Dendritic cell treated with granulocyte-macrophage colony-stimulating factor and Interleukin-4, amounts not matched to agents 40 ng/mL and 50 ng/mL, for 4 days (primary cell): ENCODE results near the gene RYR2.
"Not testable (repeated sequence)": the region's sequence is repeated elsewhere in the genome, so short reads cannot be mapped to it uniquely, and the experiment has no call there.

Experiments
- H3K27ac Mint-ChIP-seq: one replicate; pipeline ENCODE4 v1.8.0; 2022; ENCODE audit warnings: mild to moderate bottlenecking, mixed read lengths
- H3K27me3 Mint-ChIP-seq: one replicate; pipeline ENCODE4 v1.8.0; 2022; ENCODE audit warnings: mild to moderate bottlenecking, mixed read lengths
- H3K36me3 Mint-ChIP-seq: one replicate; pipeline ENCODE4 v1.8.0; 2022; ENCODE audit warnings: low read depth, mixed read lengths
- H3K4me1 Mint-ChIP-seq: one replicate; pipeline ENCODE4 v1.8.0; 2022; ENCODE audit warnings: low read depth, mixed read lengths
- H3K4me3 Mint-ChIP-seq: one replicate; pipeline ENCODE4 v1.8.0; 2022; ENCODE audit warnings: mild to moderate bottlenecking, moderate library complexity, mixed read lengths
- H3K9me3 Mint-ChIP-seq: one replicate; pipeline ENCODE4 v1.8.0; 2022; ENCODE audit warnings: mixed read lengths
- intact Hi-C: fragments of 100-400 bp; cut with micrococcal nuclease; formaldehyde crosslinking; loops from one replicate; pipeline ENCODE4 v1.15.0; 2022

The RYR2 gene

GRCh38 chr1:237320890-237321289 is 278.9 kb downstream of the RYR2 start:
- no peaks in the 10 kb centered on the region for H3K36me3 Mint-ChIP-seq
- H3K4me1 Mint-ChIP-seq = no peaks in the 10 kb centered on the region
- H3K27ac Mint-ChIP-seq = no peak overlapping the region
- no peaks in the 10 kb centered on the region for H3K27me3 Mint-ChIP-seq
- no peak overlapping the region for H3K4me3 Mint-ChIP-seq
- intact Hi-C loops = no loop called here
- H3K9me3 Mint-ChIP-seq = no peaks in the 10 kb centered on the region

GRCh38 chr1:237324226-237324625 is 282.2 kb downstream of the RYR2 start:
- no peaks in the 10 kb centered on the region for H3K4me1 Mint-ChIP-seq
- intact Hi-C loops = no loop called here
- no peak overlapping the region for H3K27ac Mint-ChIP-seq
- no peak overlapping the region for H3K4me3 Mint-ChIP-seq
- no peaks in the 10 kb centered on the region for H3K9me3 Mint-ChIP-seq
- H3K27me3 Mint-ChIP-seq = no peaks in the 10 kb centered on the region
- H3K36me3 Mint-ChIP-seq = no peaks in the 10 kb centered on the region

GRCh38 chr1:237327061-237327460 is 285.1 kb downstream of the RYR2 start:
- intact Hi-C loops = no loop called here
- Mint-ChIP-seq H3K4me1 (no peaks in the 10 kb centered on the region), H3K4me3 (no peak overlapping the region), H3K9me3 (no peaks in the 10 kb centered on the region), H3K36me3 (no peaks in the 10 kb centered on the region), H3K27ac (no peak overlapping the region), H3K27me3 (no peaks in the 10 kb centered on the region)

- Mint-ChIP-seq H3K27me3 (no peaks in the 10 kb centered on the region), H3K36me3 (no peaks in the 10 kb centered on the region), H3K27ac (no peak overlapping the region), H3K9me3 (no peaks in the 10 kb centered on the region), H3K4me3 (no peak overlapping the region), H3K4me1 (no peaks in the 10 kb centered on the region)
- intact Hi-C loops = no loop called here
These were observed 298.9 kb downstream of the RYR2 start for GRCh38 chr1:237340892-237341291.

GRCh38 chr1:237341391-237341790 is 299.4 kb downstream of the RYR2 start:
- H3K4me1 Mint-ChIP-seq = no peaks in the 10 kb centered on the region
- no peaks in the 10 kb centered on the region for H3K36me3 Mint-ChIP-seq
- H3K27me3 Mint-ChIP-seq = no peaks in the 10 kb centered on the region
- intact Hi-C loops = no loop called here
- no peaks in the 10 kb centered on the region for H3K9me3 Mint-ChIP-seq
- H3K27ac Mint-ChIP-seq = no peak overlapping the region
- H3K4me3 Mint-ChIP-seq = no peak overlapping the region

- no peaks in the 10 kb centered on the region for H3K9me3 Mint-ChIP-seq
- no peaks in the 10 kb centered on the region for H3K27me3 Mint-ChIP-seq
- H3K4me3 Mint-ChIP-seq = no peak overlapping the region
- H3K4me1 Mint-ChIP-seq = no peaks in the 10 kb centered on the region
- no peak overlapping the region for H3K27ac Mint-ChIP-seq
- intact Hi-C loops = no loop called here
- H3K36me3 Mint-ChIP-seq = no peaks in the 10 kb centered on the region
These were observed 300.7 kb downstream of the RYR2 start for GRCh38 chr1:237342730-237343129.

GRCh38 chr1:237352747-237353146 is 310.8 kb downstream of the RYR2 start:
- H3K36me3 Mint-ChIP-seq = no peaks in the 10 kb centered on the region
- no peaks in the 10 kb centered on the region for H3K9me3 Mint-ChIP-seq
- no peak overlapping the region for H3K27ac Mint-ChIP-seq
- H3K4me1 Mint-ChIP-seq = no peaks in the 10 kb centered on the region
- H3K27me3 Mint-ChIP-seq = no peaks in the 10 kb centered on the region
- H3K4me3 Mint-ChIP-seq = no peak overlapping the region
- intact Hi-C loops = no loop called here

GRCh38 chr1:237353918-237354317 is 311.9 kb downstream of the RYR2 start:
- Mint-ChIP-seq H3K4me3 (no peak overlapping the region), H3K27me3 (no peaks in the 10 kb centered on the region), H3K27ac (no peak overlapping the region), H3K36me3 (no peaks in the 10 kb centered on the region), H3K9me3 (no peaks in the 10 kb centered on the region), H3K4me1 (no peaks in the 10 kb centered on the region)
- intact Hi-C loops = no loop called here

GRCh38 chr1:237355022-237355421 is 313.0 kb downstream of the RYR2 start:
- Mint-ChIP-seq H3K27ac (no peak overlapping the region), H3K9me3 (no peaks in the 10 kb centered on the region), H3K4me1 (no peaks in the 10 kb centered on the region), H3K4me3 (no peak overlapping the region), H3K27me3 (no peaks in the 10 kb centered on the region), H3K36me3 (no peaks in the 10 kb centered on the region)
- intact Hi-C loops = no loop called here

- Mint-ChIP-seq H3K4me1 (no peaks in the 10 kb centered on the region), H3K9me3 (no peaks in the 10 kb centered on the region), H3K27me3 (no peaks in the 10 kb centered on the region), H3K36me3 (no peaks in the 10 kb centered on the region), H3K27ac (no peak overlapping the region), H3K4me3 (no peak overlapping the region)
- intact Hi-C loops = no loop called here
These were observed 316.6 kb downstream of the RYR2 start for GRCh38 chr1:237358555-237358954.

- intact Hi-C loops = no loop called here
- Mint-ChIP-seq H3K4me1 (no peaks in the 10 kb centered on the region), H3K27me3 (no peaks in the 10 kb centered on the region), H3K36me3 (no peaks in the 10 kb centered on the region), H3K4me3 (no peak overlapping the region), H3K27ac (no peak overlapping the region), H3K9me3 (no peaks in the 10 kb centered on the region)
These were observed 325.8 kb downstream of the RYR2 start for GRCh38 chr1:237367758-237368157.

GRCh38 chr1:237371477-237371876 is 329.5 kb downstream of the RYR2 start:
- H3K27me3 Mint-ChIP-seq, H3K36me3 Mint-ChIP-seq, H3K4me3 Mint-ChIP-seq, H3K9me3 Mint-ChIP-seq, H3K4me1 Mint-ChIP-seq, H3K27ac Mint-ChIP-seq, intact Hi-C loops: not testable (repeated sequence)

GRCh38 chr1:237383791-237384190 is 341.8 kb downstream of the RYR2 start:
- no peak overlapping the region for H3K27ac Mint-ChIP-seq
- H3K4me3 Mint-ChIP-seq = no peak overlapping the region
- H3K9me3 Mint-ChIP-seq = no peaks in the 10 kb centered on the region
- H3K27me3 Mint-ChIP-seq = no peaks in the 10 kb centered on the region
- H3K36me3 Mint-ChIP-seq = no peaks in the 10 kb centered on the region
- no peaks in the 10 kb centered on the region for H3K4me1 Mint-ChIP-seq
- intact Hi-C loops = loop anchor here (10.0 kb wide), 1 partner anchor 1279 kb away; no protein-coding TSS in a partner anchor

- no peaks in the 10 kb centered on the region for H3K4me1 Mint-ChIP-seq
- no peaks in the 10 kb centered on the region for H3K9me3 Mint-ChIP-seq
- no peaks in the 10 kb centered on the region for H3K27me3 Mint-ChIP-seq
- no peaks in the 10 kb centered on the region for H3K36me3 Mint-ChIP-seq
- H3K4me3 Mint-ChIP-seq = no peak overlapping the region
- H3K27ac Mint-ChIP-seq = no peak overlapping the region
- intact Hi-C loops = loop anchor here (10.0 kb wide), 1 partner anchor 1279 kb away; no protein-coding TSS in a partner anchor
These were observed 342.2 kb downstream of the RYR2 start for GRCh38 chr1:237384213-237384612.

- no peak overlapping the region for H3K27ac Mint-ChIP-seq
- no peaks in the 10 kb centered on the region for H3K36me3 Mint-ChIP-seq
- no peaks in the 10 kb centered on the region for H3K4me1 Mint-ChIP-seq
- intact Hi-C loops = loop anchor here (2.0 to 10.0 kb wide), 2 partner anchors 778 to 1282 kb away; no protein-coding TSS in a partner anchor
- H3K9me3 Mint-ChIP-seq = no peaks in the 10 kb centered on the region
- H3K4me3 Mint-ChIP-seq = no peak overlapping the region
- no peaks in the 10 kb centered on the region for H3K27me3 Mint-ChIP-seq
These were observed 344.6 kb downstream of the RYR2 start for GRCh38 chr1:237386362-237387143.
